Bronchial epithelial cell (primary cell): ENCODE results near the gene LRFN2. TPM values are rescaled to one million over a fixed set of nuclear protein-coding genes. Genes with fewer than 3 reads are reported as not detected.
A peak's percentile ranks its signal among the peaks of the same experiment; 100 is the strongest.

Source experiments
- DNase-seq: peaks from one replicate; pipeline ENCODE4 v3.0.0-alpha.2; 2010; ENCODE audit warnings: low read depth
- FAIRE-seq: peaks from 2 replicates; lab custom pipeline; 2011; peaks lifted over from hg19 to GRCh38; lab: Jason Lieb, UNC
- H3K27me3 ChIP-seq: 2 replicates; pipeline ENCODE4 v1.5.1; 2011; ENCODE audit warnings: low read length; ENCODE audit not compliant: control insufficient read depth, insufficient read depth
- H3K36me3 ChIP-seq: 2 replicates; pipeline ENCODE4 v1.5.1; 2011; ENCODE audit warnings: low read length; ENCODE audit not compliant: control insufficient read depth, insufficient read depth
- H3K4me3 ChIP-seq: 2 replicates; pipeline ENCODE4 v1.5.1; 2011; ENCODE audit warnings: mild to moderate bottlenecking, low read depth, low read length, control low read depth
- CTCF ChIP-seq: IDR thresholded peaks from 2 replicates; pipeline ENCODE4 v1.5.1; 2011; ENCODE audit warnings: mild to moderate bottlenecking, moderate library complexity, low read length, control low read depth, inconsistent platforms; ENCODE audit not compliant: insufficient read depth, severe bottlenecking
- total RNA-seq: library from RNA; depleted of rRNA; stranded (reverse); fragments of >200 nt; gene quantifications from 2 replicates; pipeline ENCODE4 v1.2.1, GENCODE V29; 2014

The LRFN2 gene
- total RNA-seq, 1 donor from 2014 or later = not detected

- FAIRE-seq (peak; percentile 18), DNase-seq (peak; percentile 94)
- Histone ChIP-seq H3K36me3 (no peaks in the 10 kb centered on the region), H3K4me3 (no peak overlapping the region), H3K27me3 (no peaks in the 10 kb centered on the region)
- TF ChIP-seq CTCF = peak; percentile 14
Observed at GRCh38 chr6:40419377-40419776, 167.8 kb downstream of the LRFN2 start.

GRCh38 chr6:40417031-40417430 is 170.1 kb downstream of the LRFN2 start:
- H3K36me3 ChIP-seq = no peaks in the 10 kb centered on the region
- DNase-seq (no peak), FAIRE-seq (no peak)
- H3K27me3 ChIP-seq = no peaks in the 10 kb centered on the region
- no peak for TF ChIP-seq CTCF
- no peak overlapping the region for H3K4me3 ChIP-seq

GRCh38 chr6:40414617-40415016 is 172.5 kb downstream of the LRFN2 start:
- DNase-seq (no peak), FAIRE-seq (no peak)
- Histone ChIP-seq H3K4me3 (no peak overlapping the region), H3K27me3 (no peaks in the 10 kb centered on the region), H3K36me3 (no peaks in the 10 kb centered on the region)
- TF ChIP-seq CTCF = no peak

- no peak for TF ChIP-seq CTCF
- no peak for DNase-seq
- Histone ChIP-seq H3K36me3 (no peaks in the 10 kb centered on the region), H3K27me3 (no peaks in the 10 kb centered on the region), H3K4me3 (no peak overlapping the region)
- FAIRE-seq = no peak
Observed at GRCh38 chr6:40413239-40413638, 173.9 kb downstream of the LRFN2 start.

- FAIRE-seq = peak; percentile 36
- Histone ChIP-seq H3K27me3 (no peaks in the 10 kb centered on the region), H3K4me3 (no peak overlapping the region)
Observed at GRCh38 chr6:40411881-40412280, 175.3 kb downstream of the LRFN2 start.

More at GRCh38 chr6:40411881-40412280, 175.3 kb downstream of the LRFN2 start:
- H3K36me3 ChIP-seq = no peaks in the 10 kb centered on the region
- no peak for TF ChIP-seq CTCF
- no peak for DNase-seq
